GM12865 (cell line): ENCODE measurements around the gene PIGK.
"Not testable (repeated sequence)": the region's sequence is repeated elsewhere in the genome, so short reads cannot be mapped to it uniquely, and the experiment has no call there.

Experiments used
- DNase-seq: peaks from one replicate; pipeline ENCODE4 v3.0.0; 2010; ENCODE audit warnings: low read depth
- H3K4me3 ChIP-seq: 2 replicates; pipeline ENCODE4 v1.5.1; 2011; ENCODE audit warnings: mild to moderate bottlenecking, low read depth, low read length, control low read depth
- CTCF ChIP-seq: IDR thresholded peaks from 2 replicates; pipeline ENCODE4 v1.5.1; 2011; ENCODE audit warnings: low read length, control low read depth, low read depth, inconsistent platforms; ENCODE audit not compliant: insufficient read depth; ENCODE audit errors: missing control alignments

Gene PIGK

GRCh38 chr1:77200293-77200692 is 18.9 kb downstream of the PIGK start:
- TF ChIP-seq CTCF, result no peak
- H3K4me3 ChIP-seq, result no peak overlapping the region
- no peak for DNase-seq

- no peak for TF ChIP-seq CTCF
- no peak overlapping the region for H3K4me3 ChIP-seq
- no peak for DNase-seq
Observed at GRCh38 chr1:77197351-77197750, 21.9 kb downstream of the PIGK start.

GRCh38 chr1:77193951-77194350 is 25.3 kb downstream of the PIGK start:
- TF ChIP-seq CTCF, result no peak
- H3K4me3 ChIP-seq, result no peak overlapping the region
- no peak for DNase-seq

GRCh38 chr1:77188770-77189169 is 30.5 kb downstream of the PIGK start:
- H3K4me3 ChIP-seq, result no peak overlapping the region
- no peak for TF ChIP-seq CTCF
- DNase-seq, result no peak

GRCh38 chr1:77186907-77187306 is 32.3 kb downstream of the PIGK start:
- H3K4me3 ChIP-seq, result not testable (repeated sequence)

GRCh38 chr1:77182083-77182482 is 37.1 kb downstream of the PIGK start:
- TF ChIP-seq CTCF, result no peak
- DNase-seq, result no peak
- H3K4me3 ChIP-seq, result no peak overlapping the region

More at GRCh38 chr1:77186907-77187306, 32.3 kb downstream of the PIGK start:
- DNase-seq, result not testable (repeated sequence)

GRCh38 chr1:77179632-77180031 is 39.6 kb downstream of the PIGK start:
- TF ChIP-seq CTCF, result no peak
- H3K4me3 ChIP-seq, result no peak overlapping the region
- no peak for DNase-seq
